Ammon's horn (tissue), 1 donor: ENCODE data around the gene CELF1.

Experiments
- DNase-seq: peaks from one replicate; pipeline ENCODE4 v3.0.0-alpha.2; 2016; ENCODE audit warnings: low spot score

Gene CELF1

GRCh38 chr11:47415949-47416472 is 136.9 kb downstream of the CELF1 start:
- DNase-seq = no peak
